Tibial nerve (tissue), 4 donors: ENCODE measurements around the gene SEC14L5. TPM values are rescaled to one million over a fixed set of nuclear protein-coding genes. Genes with fewer than 3 reads are reported as not detected.
"Not testable (repeated sequence)": the region's sequence is repeated elsewhere in the genome, so short reads cannot be mapped to it uniquely, and the experiment has no call there.

Experiments
- DNase-seq, 2 donors: peaks; one replicate each; pipeline ENCODE4 v3.0.0-alpha.2; 2019; ENCODE audit warnings: low spot score in 2 of 2
- H3K27ac ChIP-seq, 4 donors: fragments of 200-600 bp; sonication (generic) in 3 of 4; one replicate each; pipeline ENCODE4 v1.5.1; 2017 to 2019; ENCODE audit warnings: mild to moderate bottlenecking in 1 of 4
- H3K27me3 ChIP-seq, 2 donors: fragments of 200-600 bp; sonication (generic) in 1 of 2; one replicate each; pipeline versions ENCODE4 v1.5.1 to v1.6.0; 2017 to 2019
- H3K36me3 ChIP-seq, 3 donors: fragments of 200-600 bp; sonication (generic); one replicate each; pipeline ENCODE4 v1.5.1; 2018 to 2019
- H3K4me1 ChIP-seq, 4 donors: fragments of 200-600 bp; sonication (generic) in 3 of 4; one replicate each; pipeline ENCODE4 v1.5.1; 2017 to 2019
- H3K4me3 ChIP-seq, 4 donors: fragments of 200-600 bp; sonication (generic) in 3 of 4; one replicate each; pipeline ENCODE4 v1.5.1; 2017 to 2019; ENCODE audit warnings: mild to moderate bottlenecking in 1 of 4, moderate library complexity in 1 of 4
- H3K9me3 ChIP-seq, 4 donors: fragments of 200-600 bp; sonication (generic) in 3 of 4; one replicate each; pipeline ENCODE4 v1.5.1; 2017 to 2019
- CTCF ChIP-seq, 5 experiments: fragments of 200-600 bp in 3 of 5; fragments of 450-650 bp in 2 of 5; sonication (generic) in 3 of 5; IDR thresholded peaks; one replicate each; pipeline ENCODE4 v1.5.1; 2016 to 2019; ENCODE audit warnings: antibody characterized with exemption in 5 of 5, mild to moderate bottlenecking in 3 of 5, moderate library complexity in 2 of 5
- EP300 ChIP-seq, 2 donors: sonication (generic); formaldehyde crosslinking; IDR thresholded peaks; one replicate each; pipeline ENCODE4 v1.6.1; 2017; ENCODE audit warnings: antibody characterized with exemption in 2 of 2, mild to moderate bottlenecking in 1 of 2
- POLR2A ChIP-seq, 2 donors: fragments of 450-650 bp; IDR thresholded peaks; one replicate each; pipeline ENCODE4 v1.6.1; 2017; ENCODE audit warnings: antibody characterized with exemption in 2 of 2, mild to moderate bottlenecking in 2 of 2, moderate library complexity in 2 of 2
- WGBS, 2 donors: methylation state at CpG; one replicate each; pipeline ENCODE4 v1.1.5; 2018; 5-methylcytosine and 5-hydroxymethylcytosine counted together
- total RNA-seq, 4 donors: library from RNA; depleted of rRNA; stranded (reverse); fragments of >200 nt; gene quantifications; one replicate each; pipeline ENCODE4 v1.1.0, GENCODE V29; 2016

The SEC14L5 gene
- total RNA-seq, 4 donors from 2014 or later: 12.0 to 29.0 (median 13.6) TPM

GRCh38 chr16:5040451-5040850 lies 82.3 kb downstream of the SEC14L5 start:
- H3K27ac ChIP-seq: no peak overlapping the region
- DNase-seq: no peak
- H3K9me3 ChIP-seq: no peaks in the 10 kb centered on the region
- no peaks in the 10 kb centered on the region for H3K27me3 ChIP-seq
- TF ChIP-seq POLR2A (IDR thresholded peaks at IDR 0.05) (no peak), EP300 (IDR thresholded peaks at IDR 0.05) (no peak), CTCF (IDR thresholded peaks at IDR 0.05) (no peak)
- H3K4me1 ChIP-seq: no peaks in the 10 kb centered on the region
- no peak overlapping the region for H3K4me3 ChIP-seq
- peaks cover 0 to 29% (median 0%) of the 10 kb centered on the region in 3 donors for H3K36me3 ChIP-seq
- 68 to 71% methylated on average over 7 of the region's 7 CpGs for WGBS, 2 donors

DNA sequence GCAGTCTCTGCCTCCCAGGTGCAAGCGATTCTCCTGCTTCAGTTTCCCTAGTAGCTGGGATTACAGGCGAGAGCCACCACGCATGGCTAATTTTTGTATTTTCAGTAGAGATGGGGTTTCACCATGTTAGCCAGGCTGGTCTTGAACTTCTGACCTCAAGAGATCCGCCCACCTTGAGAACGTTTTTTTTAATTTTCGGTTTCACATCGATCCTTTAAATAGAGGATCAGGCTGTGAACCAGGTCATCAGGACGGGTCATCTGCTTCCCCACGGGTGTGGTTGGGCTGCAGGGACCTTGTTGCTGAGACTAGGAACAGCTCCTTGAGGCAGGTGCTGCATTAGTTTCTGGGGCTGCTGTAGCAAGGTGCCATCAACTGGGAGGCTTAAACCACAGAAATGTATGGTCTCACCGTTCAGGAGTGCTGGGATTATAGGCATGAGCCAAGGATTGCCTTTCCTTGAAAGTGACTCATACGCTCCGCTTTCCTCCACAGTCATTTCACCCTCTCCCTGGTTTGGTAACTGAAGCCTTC lies 83.5 kb downstream of the SEC14L5 start:
- no peaks in the 10 kb centered on the region for H3K9me3 ChIP-seq
- no peak overlapping the region for H3K27ac ChIP-seq
- TF ChIP-seq CTCF (IDR thresholded peaks at IDR 0.05) (no peak), POLR2A (IDR thresholded peaks at IDR 0.05) (no peak), EP300 (IDR thresholded peaks at IDR 0.05) (no peak)
- no peaks in the 10 kb centered on the region for H3K4me1 ChIP-seq
- H3K4me3 ChIP-seq: no peak overlapping the region
- DNase-seq: no peak
- H3K36me3 ChIP-seq: peaks cover 0 to 33% (median 0%) of the 10 kb centered on the region in 3 donors
- no peaks in the 10 kb centered on the region for H3K27me3 ChIP-seq
- WGBS, 2 donors: 76 to 84% methylated on average over 11 to 12 of the region's 12 CpGs

GRCh38 chr16:5042574-5043171 lies 84.5 kb downstream of the SEC14L5 start:
- peaks cover 0 to 37% (median 0%) of the 10 kb centered on the region in 3 donors for H3K36me3 ChIP-seq
- 64 to 69% methylated on average over 14 of the region's 14 CpGs for WGBS, 2 donors
- H3K4me3 ChIP-seq: no peak overlapping the region
- H3K9me3 ChIP-seq: no peaks in the 10 kb centered on the region
- H3K27ac ChIP-seq: no peak overlapping the region
- DNase-seq: no peak
- H3K27me3 ChIP-seq: no peaks in the 10 kb centered on the region
- no peaks in the 10 kb centered on the region for H3K4me1 ChIP-seq
- no peak for TF ChIP-seq EP300 (IDR thresholded peaks at IDR 0.05)
- TF ChIP-seq CTCF (IDR thresholded peaks at IDR 0.05): no peak
- TF ChIP-seq POLR2A (IDR thresholded peaks at IDR 0.05): no peak

- 88 to 91% methylated on average over 5 to 8 of the region's 8 CpGs for WGBS, 2 donors
- DNase-seq: no peak
- TF ChIP-seq EP300 (IDR thresholded peaks at IDR 0.05) (no peak), POLR2A (IDR thresholded peaks at IDR 0.05) (no peak)
Measured at GRCh38 chr16:5044011-5044540, 85.9 kb downstream of the SEC14L5 start.

GRCh38 chr16:5044581-5044980 lies 86.5 kb downstream of the SEC14L5 start:
- not testable (repeated sequence) for H3K27ac ChIP-seq, H3K4me3 ChIP-seq, H3K27me3 ChIP-seq, H3K4me1 ChIP-seq, H3K9me3 ChIP-seq, DNase-seq
- 88 to 94% methylated on average over 11 of the region's 11 CpGs for WGBS, 2 donors
- H3K36me3 ChIP-seq: peaks cover 0 to 37% (median 0%) of the 10 kb centered on the region in 3 donors

More at GRCh38 chr16:5044011-5044540, 85.9 kb downstream of the SEC14L5 start:
- Histone ChIP-seq H3K4me1 (no peaks in the 10 kb centered on the region), H3K9me3 (no peaks in the 10 kb centered on the region), H3K4me3 (no peak overlapping the region), H3K27ac (no peak overlapping the region), H3K27me3 (no peaks in the 10 kb centered on the region), H3K36me3 (peaks cover 0 to 37% (median 0%) of the 10 kb centered on the region in 3 donors)

GRCh38 chr16:5045499-5046115 lies 87.5 kb downstream of the SEC14L5 start:
- 90 to 95% methylated on average over 10 of the region's 10 CpGs for WGBS, 2 donors
- no peak for DNase-seq
- TF ChIP-seq POLR2A (IDR thresholded peaks at IDR 0.05) (no peak), CTCF (IDR thresholded peaks at IDR 0.05) (no peak), EP300 (IDR thresholded peaks at IDR 0.05) (no peak)
- Histone ChIP-seq H3K4me1 (no peaks in the 10 kb centered on the region), H3K27ac (no peak overlapping the region), H3K27me3 (no peaks in the 10 kb centered on the region), H3K4me3 (no peak overlapping the region), H3K9me3 (no peaks in the 10 kb centered on the region), H3K36me3 (peaks cover 0 to 37% (median 0%) of the 10 kb centered on the region in 3 donors)
